ENCODE measurements around the gene EVL. TPM values are rescaled to one million over a fixed set of nuclear protein-coding genes. Genes with fewer than 3 reads are reported as not detected.

The EVL gene
- total and polyA plus RNA-seq, 8 donors: 23.0 to 68.4 (median 41.3) TPM

DNA sequence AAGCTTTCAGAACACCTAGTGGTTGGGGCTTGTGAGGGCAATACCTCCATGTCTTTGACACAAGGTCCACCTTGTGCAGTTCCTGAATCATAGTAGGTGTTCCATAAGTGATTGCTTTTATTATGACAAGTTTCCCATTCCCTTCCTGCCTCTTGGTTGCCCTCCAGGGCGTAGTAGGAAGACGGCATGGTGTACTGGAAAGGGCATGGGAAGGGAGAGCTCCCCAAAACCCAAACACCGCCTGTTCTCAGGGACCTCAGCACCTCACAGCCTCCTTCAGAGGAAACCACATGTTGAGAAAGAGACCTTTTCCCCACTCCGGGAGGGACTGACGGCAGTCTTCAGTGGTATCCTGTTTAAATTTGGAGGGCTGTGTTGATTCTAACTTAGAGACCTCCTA lies 21.1 kb downstream of the EVL start:
- no peak for DNase-seq
- ATAC-seq: no peak
- Histone ChIP-seq H3K27me3 (no peaks in the 10 kb centered on the region), H3K27ac (no peak overlapping the region), H3K9me3 (no peaks in the 10 kb centered on the region), H3K36me3 (no peaks in the 10 kb centered on the region), H3K4me3 (no peak overlapping the region), H3K4me1 (no peaks in the 10 kb centered on the region)
- TF ChIP-seq, protein P1, sequence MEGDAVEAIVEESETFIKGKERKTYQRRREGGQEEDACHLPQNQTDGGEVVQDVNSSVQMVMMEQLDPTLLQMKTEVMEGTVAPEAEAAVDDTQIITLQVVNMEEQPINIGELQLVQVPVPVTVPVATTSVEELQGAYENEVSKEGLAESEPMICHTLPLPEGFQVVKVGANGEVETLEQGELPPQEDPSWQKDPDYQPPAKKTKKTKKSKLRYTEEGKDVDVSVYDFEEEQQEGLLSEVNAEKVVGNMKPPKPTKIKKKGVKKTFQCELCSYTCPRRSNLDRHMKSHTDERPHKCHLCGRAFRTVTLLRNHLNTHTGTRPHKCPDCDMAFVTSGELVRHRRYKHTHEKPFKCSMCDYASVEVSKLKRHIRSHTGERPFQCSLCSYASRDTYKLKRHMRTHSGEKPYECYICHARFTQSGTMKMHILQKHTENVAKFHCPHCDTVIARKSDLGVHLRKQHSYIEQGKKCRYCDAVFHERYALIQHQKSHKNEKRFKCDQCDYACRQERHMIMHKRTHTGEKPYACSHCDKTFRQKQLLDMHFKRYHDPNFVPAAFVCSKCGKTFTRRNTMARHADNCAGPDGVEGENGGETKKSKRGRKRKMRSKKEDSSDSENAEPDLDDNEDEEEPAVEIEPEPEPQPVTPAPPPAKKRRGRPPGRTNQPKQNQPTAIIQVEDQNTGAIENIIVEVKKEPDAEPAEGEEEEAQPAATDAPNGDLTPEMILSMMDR (IDR thresholded peaks at IDR 0.05): no peak
- intact Hi-C loops (cut with DNase I): no loop called here
- FAIRE-seq: no peak
- 96 to 97% methylated on average over 5 of the region's 5 CpGs for WGBS, 2 donors

DNA sequence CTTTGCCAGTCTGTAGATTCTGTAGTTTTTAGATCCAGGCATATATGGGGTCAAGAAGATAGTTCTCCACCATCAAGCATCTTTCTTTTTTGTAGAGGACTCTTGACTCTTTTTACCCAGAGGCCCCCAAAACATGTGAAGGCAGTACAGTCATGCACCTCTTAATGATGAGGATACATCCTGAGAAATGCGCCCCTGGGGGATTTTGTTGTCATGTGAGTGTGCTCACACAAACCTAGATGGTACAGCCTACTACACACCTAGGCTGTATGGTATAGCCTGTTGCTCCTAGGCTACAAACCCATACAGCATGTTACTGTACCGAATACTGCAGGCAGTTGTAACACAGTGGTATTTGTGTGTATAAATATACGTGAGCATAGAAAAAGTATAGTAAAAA lies 23.0 kb downstream of the EVL start:
- Histone ChIP-seq H3K36me3 (no peaks in the 10 kb centered on the region), H3K9me3 (no peaks in the 10 kb centered on the region), H3K27ac (no peak overlapping the region), H3K27me3 (no peaks in the 10 kb centered on the region), H3K4me1 (no peaks in the 10 kb centered on the region), H3K4me3 (no peak overlapping the region)
- intact Hi-C loops (cut with DNase I): no loop called here
- FAIRE-seq (no peak), DNase-seq (no peak), ATAC-seq (no peak)
- TF ChIP-seq, protein P1 (IDR thresholded peaks at IDR 0.05): no peak
- WGBS, 2 donors: 94% methylated on average over 3 of the region's 3 CpGs

DNA sequence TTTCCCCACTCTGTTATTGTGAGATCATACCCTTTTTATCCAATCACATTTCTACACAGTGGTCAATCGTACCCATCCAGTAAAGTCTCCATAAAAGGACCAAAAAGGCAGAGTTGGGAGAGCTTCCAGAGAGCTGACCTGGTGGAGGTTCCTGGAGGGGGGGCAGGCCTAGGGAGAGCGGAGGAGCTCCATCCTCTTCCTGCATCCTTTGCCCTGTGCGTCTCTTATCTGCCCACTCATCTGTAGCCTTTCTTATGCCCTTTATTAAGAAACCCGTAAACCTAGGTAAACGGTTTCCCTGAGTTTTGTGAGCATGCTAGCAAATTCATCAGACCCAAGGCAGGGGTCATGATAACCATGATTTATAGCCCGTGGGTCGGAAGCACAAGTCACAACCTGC lies 26.2 kb downstream of the EVL start:
- intact Hi-C loops (cut with DNase I): no loop called here
- Histone ChIP-seq H3K4me3 (no peak overlapping the region), H3K27ac (no peak overlapping the region), H3K27me3 (no peaks in the 10 kb centered on the region), H3K4me1 (no peaks in the 10 kb centered on the region), H3K9me3 (no peaks in the 10 kb centered on the region), H3K36me3 (no peaks in the 10 kb centered on the region)
- WGBS, 2 donors: 95 to 97% methylated on average over 7 of the region's 7 CpGs
- TF ChIP-seq, protein P1 (IDR thresholded peaks at IDR 0.05): no peak
- DNase-seq (no peak), FAIRE-seq (no peak), ATAC-seq (no peak)

DNA sequence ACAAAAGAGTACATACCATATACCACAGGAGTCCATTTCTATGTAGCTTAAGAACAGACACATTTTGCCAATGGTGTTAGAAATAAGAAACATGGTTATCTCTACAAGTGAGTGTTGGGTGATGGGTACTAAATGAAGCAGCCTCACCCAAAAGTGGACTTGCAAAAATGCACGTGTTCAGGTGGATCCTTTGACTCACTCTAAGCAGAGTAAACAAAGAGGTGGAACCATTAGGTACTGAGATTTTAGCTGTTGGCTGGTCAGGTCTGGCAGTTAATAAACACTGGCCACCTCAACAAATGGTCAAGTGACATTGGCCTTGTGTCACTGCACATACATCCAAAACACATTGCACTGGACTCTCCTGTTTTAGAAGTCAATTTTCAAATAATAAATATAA lies 27.6 kb downstream of the EVL start:
- FAIRE-seq (no peak), ATAC-seq (no peak), DNase-seq (no peak)
- Histone ChIP-seq H3K36me3 (no peaks in the 10 kb centered on the region), H3K9me3 (no peaks in the 10 kb centered on the region), H3K4me1 (no peaks in the 10 kb centered on the region), H3K27ac (no peak overlapping the region), H3K4me3 (no peak overlapping the region), H3K27me3 (no peaks in the 10 kb centered on the region)
- TF ChIP-seq, protein P1 (IDR thresholded peaks at IDR 0.05): no peak
- 46 to 54% methylated on average over 1 of the region's 1 CpG for WGBS, 2 donors
- intact Hi-C loops (cut with DNase I): no loop called here

DNA sequence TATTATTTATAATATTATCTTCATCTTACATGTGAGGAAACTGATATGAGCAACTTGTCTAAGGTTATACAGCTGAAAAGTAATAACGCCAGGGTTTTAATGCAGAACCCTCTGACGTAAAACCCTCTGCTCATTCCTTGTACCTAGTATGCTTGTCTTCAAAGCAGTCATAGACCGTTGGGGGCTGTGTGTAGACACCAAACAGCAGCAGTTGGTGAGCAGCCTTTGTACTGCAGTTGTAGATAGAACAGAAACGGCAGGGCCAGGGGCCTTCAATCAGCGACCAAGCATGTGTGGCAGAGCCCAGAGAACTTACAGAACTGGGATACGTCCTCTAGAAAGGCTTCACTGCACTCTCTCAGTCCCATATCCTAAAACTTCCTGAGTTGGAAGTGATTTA lies 28.1 kb downstream of the EVL start:
- intact Hi-C loops (cut with DNase I): no loop called here
- DNase-seq: no peak
- H3K9me3 ChIP-seq: no peaks in the 10 kb centered on the region
- TF ChIP-seq, protein P1 (IDR thresholded peaks at IDR 0.05): no peak
- no peak overlapping the region for H3K27ac ChIP-seq
- no peak overlapping the region for H3K4me3 ChIP-seq
- no peak for FAIRE-seq
- no peaks in the 10 kb centered on the region for H3K36me3 ChIP-seq
- 83 to 92% methylated on average over 6 of the region's 6 CpGs for WGBS, 2 donors
- no peak for ATAC-seq
- H3K4me1 ChIP-seq: no peaks in the 10 kb centered on the region
- H3K27me3 ChIP-seq: no peaks in the 10 kb centered on the region
